Rectal smooth muscle tissue (tissue), 1 donor: ENCODE results near the gene ATP2B2.

Experiments
- H3K27ac ChIP-seq: one replicate; pipeline ENCODE4 v1.7.0; 2013; ENCODE audit warnings: low read depth, low read length, inconsistent platforms
- H3K27me3 ChIP-seq: one replicate; pipeline ENCODE4 v1.7.0; 2013; ENCODE audit warnings: low read length; ENCODE audit not compliant: control insufficient read depth, insufficient read depth
- H3K36me3 ChIP-seq: one replicate; pipeline ENCODE4 v1.7.0; 2013; ENCODE audit warnings: low read length; ENCODE audit not compliant: control insufficient read depth, insufficient read depth
- H3K4me1 ChIP-seq: one replicate; pipeline ENCODE4 v1.7.0; 2013; ENCODE audit warnings: low read length; ENCODE audit not compliant: control insufficient read depth, insufficient read depth
- H3K4me3 ChIP-seq: one replicate; pipeline ENCODE4 v1.7.0; 2013; ENCODE audit warnings: low read length
- H3K9ac ChIP-seq: one replicate; pipeline ENCODE4 v1.7.0; 2013; ENCODE audit warnings: low read length

ATP2B2 gene

GRCh38 chr3:10454907-10455544, 50.4 kb downstream of the ATP2B2 start:
- Histone ChIP-seq H3K36me3 (no peaks in the 10 kb centered on the region), H3K9ac (no peak overlapping the region), H3K27ac (no peak overlapping the region), H3K4me1 (no peaks in the 10 kb centered on the region), H3K4me3 (no peak overlapping the region), H3K27me3 (no peaks in the 10 kb centered on the region)

- Histone ChIP-seq H3K9ac (no peak overlapping the region), H3K36me3 (no peaks in the 10 kb centered on the region), H3K4me3 (no peak overlapping the region), H3K27me3 (no peaks in the 10 kb centered on the region), H3K4me1 (no peaks in the 10 kb centered on the region), H3K27ac (no peak overlapping the region)
Observed at GRCh38 chr3:10453431-10454163, 51.8 kb downstream of the ATP2B2 start.

- Histone ChIP-seq H3K27me3 (no peaks in the 10 kb centered on the region), H3K27ac (no peak overlapping the region), H3K36me3 (no peaks in the 10 kb centered on the region), H3K4me3 (no peak overlapping the region), H3K9ac (no peak overlapping the region), H3K4me1 (no peaks in the 10 kb centered on the region)
Observed at GRCh38 chr3:10450494-10451440, 54.6 kb downstream of the ATP2B2 start.

GRCh38 chr3:10449436-10449835, 56.0 kb downstream of the ATP2B2 start:
- H3K36me3 ChIP-seq = no peaks in the 10 kb centered on the region
- H3K27me3 ChIP-seq = no peaks in the 10 kb centered on the region
- H3K27ac ChIP-seq = no peak overlapping the region
- no peak overlapping the region for H3K4me3 ChIP-seq
- no peaks in the 10 kb centered on the region for H3K4me1 ChIP-seq
- no peak overlapping the region for H3K9ac ChIP-seq

- H3K4me1 ChIP-seq = no peaks in the 10 kb centered on the region
- no peak overlapping the region for H3K9ac ChIP-seq
- no peaks in the 10 kb centered on the region for H3K27me3 ChIP-seq
- no peak overlapping the region for H3K4me3 ChIP-seq
- no peaks in the 10 kb centered on the region for H3K36me3 ChIP-seq
- no peak overlapping the region for H3K27ac ChIP-seq
Observed at GRCh38 chr3:10448544-10448943, 56.8 kb downstream of the ATP2B2 start.

- H3K9ac ChIP-seq = no peak overlapping the region
Observed at GRCh38 chr3:10447527-10448260, 57.7 kb downstream of the ATP2B2 start.

GRCh38 chr3:10447110-10447509, 58.3 kb downstream of the ATP2B2 start:
- Histone ChIP-seq H3K27ac (no peak overlapping the region), H3K27me3 (no peaks in the 10 kb centered on the region), H3K4me1 (no peaks in the 10 kb centered on the region), H3K9ac (no peak overlapping the region), H3K36me3 (no peaks in the 10 kb centered on the region), H3K4me3 (no peak overlapping the region)

More at GRCh38 chr3:10447527-10448260, 57.7 kb downstream of the ATP2B2 start:
- no peak overlapping the region for H3K4me3 ChIP-seq
- no peaks in the 10 kb centered on the region for H3K4me1 ChIP-seq
- H3K27me3 ChIP-seq = no peaks in the 10 kb centered on the region
- no peaks in the 10 kb centered on the region for H3K36me3 ChIP-seq
- no peak overlapping the region for H3K27ac ChIP-seq

GRCh38 chr3:10445561-10446175, 59.7 kb downstream of the ATP2B2 start:
- H3K4me1 ChIP-seq = no peaks in the 10 kb centered on the region
- H3K9ac ChIP-seq = no peak overlapping the region
- H3K27me3 ChIP-seq = no peaks in the 10 kb centered on the region
- no peak overlapping the region for H3K4me3 ChIP-seq
- no peaks in the 10 kb centered on the region for H3K36me3 ChIP-seq
- no peak overlapping the region for H3K27ac ChIP-seq

GRCh38 chr3:10444511-10444910, 60.9 kb downstream of the ATP2B2 start:
- H3K36me3 ChIP-seq = no peaks in the 10 kb centered on the region
- no peaks in the 10 kb centered on the region for H3K27me3 ChIP-seq
- no peak overlapping the region for H3K4me3 ChIP-seq
- no peaks in the 10 kb centered on the region for H3K4me1 ChIP-seq
- H3K27ac ChIP-seq = no peak overlapping the region
- H3K9ac ChIP-seq = no peak overlapping the region

- Histone ChIP-seq H3K27ac (no peak overlapping the region), H3K4me1 (no peaks in the 10 kb centered on the region), H3K4me3 (no peak overlapping the region), H3K36me3 (no peaks in the 10 kb centered on the region), H3K27me3 (no peaks in the 10 kb centered on the region), H3K9ac (no peak overlapping the region)
Observed at GRCh38 chr3:10444110-10444429, 61.3 kb downstream of the ATP2B2 start.

- H3K4me1 ChIP-seq = no peaks in the 10 kb centered on the region
- no peaks in the 10 kb centered on the region for H3K36me3 ChIP-seq
- H3K4me3 ChIP-seq = no peak overlapping the region
- H3K27ac ChIP-seq = no peak overlapping the region
- H3K9ac ChIP-seq = no peak overlapping the region
- no peaks in the 10 kb centered on the region for H3K27me3 ChIP-seq
Observed at GRCh38 chr3:10443272-10444109, 61.9 kb downstream of the ATP2B2 start.
